IMR-90 (cell line): ENCODE data around the gene AGBL3.
A peak's percentile ranks its signal among the peaks of the same experiment; 100 is the strongest.

Source experiments
- CEBPB ChIP-seq: IDR thresholded peaks from 2 replicates; pipeline ENCODE4 v1.6.1; 2012; ENCODE audit warnings: low read depth, low read length, improper control_type of control experiment
- RAD21 ChIP-seq: IDR thresholded peaks from 2 replicates; pipeline ENCODE4 v1.6.1; 2012; ENCODE audit warnings: low read length, improper control_type of control experiment
- TF ChIP-seq, protein P1 (sequence below): conservative IDR thresholded peaks from 2 replicates; pipeline ENCODE4 v1.5.1; 2012; ENCODE audit warnings: mild to moderate bottlenecking, low read depth, low read length, improper control_type of control experiment

DNA sequence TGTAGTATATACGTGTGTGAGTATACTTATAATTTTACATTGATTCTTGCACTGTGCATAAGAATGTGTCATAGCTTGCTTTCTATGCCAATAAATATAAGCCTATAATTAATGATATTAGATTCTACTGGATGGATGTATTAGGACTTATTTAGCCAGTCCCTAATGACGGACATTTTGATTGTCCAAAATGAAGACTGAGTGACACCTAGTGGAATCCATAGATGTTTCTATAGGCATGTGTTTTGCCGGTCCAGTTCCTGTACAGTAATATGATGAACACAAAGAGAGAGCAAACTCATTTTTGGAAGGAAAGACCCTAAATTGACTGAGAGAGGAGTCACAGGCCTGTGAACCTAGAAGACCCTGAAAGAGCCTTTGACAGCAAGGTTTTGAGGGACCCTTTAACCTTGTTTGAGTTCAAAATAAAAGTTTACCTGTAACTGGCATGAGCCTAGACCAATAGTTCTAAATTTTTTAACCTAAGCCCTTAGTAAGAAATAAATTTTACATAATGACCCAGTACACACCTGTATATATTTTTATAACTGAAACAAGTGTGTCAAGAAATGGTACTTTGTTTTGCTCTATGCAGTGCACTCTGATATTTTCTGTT, 42.4 kb upstream of the AGBL3 start:
- TF ChIP-seq CEBPB (no peak), RAD21 (peak; percentile 32; the same call in 1 of the 2 replicates)
- TF ChIP-seq, protein P1, sequence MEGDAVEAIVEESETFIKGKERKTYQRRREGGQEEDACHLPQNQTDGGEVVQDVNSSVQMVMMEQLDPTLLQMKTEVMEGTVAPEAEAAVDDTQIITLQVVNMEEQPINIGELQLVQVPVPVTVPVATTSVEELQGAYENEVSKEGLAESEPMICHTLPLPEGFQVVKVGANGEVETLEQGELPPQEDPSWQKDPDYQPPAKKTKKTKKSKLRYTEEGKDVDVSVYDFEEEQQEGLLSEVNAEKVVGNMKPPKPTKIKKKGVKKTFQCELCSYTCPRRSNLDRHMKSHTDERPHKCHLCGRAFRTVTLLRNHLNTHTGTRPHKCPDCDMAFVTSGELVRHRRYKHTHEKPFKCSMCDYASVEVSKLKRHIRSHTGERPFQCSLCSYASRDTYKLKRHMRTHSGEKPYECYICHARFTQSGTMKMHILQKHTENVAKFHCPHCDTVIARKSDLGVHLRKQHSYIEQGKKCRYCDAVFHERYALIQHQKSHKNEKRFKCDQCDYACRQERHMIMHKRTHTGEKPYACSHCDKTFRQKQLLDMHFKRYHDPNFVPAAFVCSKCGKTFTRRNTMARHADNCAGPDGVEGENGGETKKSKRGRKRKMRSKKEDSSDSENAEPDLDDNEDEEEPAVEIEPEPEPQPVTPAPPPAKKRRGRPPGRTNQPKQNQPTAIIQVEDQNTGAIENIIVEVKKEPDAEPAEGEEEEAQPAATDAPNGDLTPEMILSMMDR: no peak; the same call in 1 of the 2 replicates
